NCI-H524 treated with DMSO at 0.1 percent for 48 hours (cell line): ENCODE results near the gene ZNF586.
"Not testable (repeated sequence)": the region's sequence is repeated elsewhere in the genome, so short reads cannot be mapped to it uniquely, and the experiment has no call there.

ENCODE experiments used
- DNase-seq: peaks from one replicate; lab custom pipeline; 2025; lab: John Stamatoyannopoulos, UW

ZNF586 gene

GRCh38 chr19:57823608-57824007, 54.1 kb downstream of the ZNF586 start:
- not testable (repeated sequence) for DNase-seq

GRCh38 chr19:57825511-57825910, 56.0 kb downstream of the ZNF586 start:
- DNase-seq, result no peak

GRCh38 chr19:57829316-57829715, 59.8 kb downstream of the ZNF586 start:
- DNase-seq, result no peak

- no peak for DNase-seq
Observed at GRCh38 chr19:57830071-57830602, 60.7 kb downstream of the ZNF586 start, which contains the start of gene ZNF587B. ZNF587B (plus strand) TSS chr19:57830299; CDS start chr19:57830529, 230 bp downstream.
